Measurements from ENCODE around the gene CEACAM6.

DNA sequence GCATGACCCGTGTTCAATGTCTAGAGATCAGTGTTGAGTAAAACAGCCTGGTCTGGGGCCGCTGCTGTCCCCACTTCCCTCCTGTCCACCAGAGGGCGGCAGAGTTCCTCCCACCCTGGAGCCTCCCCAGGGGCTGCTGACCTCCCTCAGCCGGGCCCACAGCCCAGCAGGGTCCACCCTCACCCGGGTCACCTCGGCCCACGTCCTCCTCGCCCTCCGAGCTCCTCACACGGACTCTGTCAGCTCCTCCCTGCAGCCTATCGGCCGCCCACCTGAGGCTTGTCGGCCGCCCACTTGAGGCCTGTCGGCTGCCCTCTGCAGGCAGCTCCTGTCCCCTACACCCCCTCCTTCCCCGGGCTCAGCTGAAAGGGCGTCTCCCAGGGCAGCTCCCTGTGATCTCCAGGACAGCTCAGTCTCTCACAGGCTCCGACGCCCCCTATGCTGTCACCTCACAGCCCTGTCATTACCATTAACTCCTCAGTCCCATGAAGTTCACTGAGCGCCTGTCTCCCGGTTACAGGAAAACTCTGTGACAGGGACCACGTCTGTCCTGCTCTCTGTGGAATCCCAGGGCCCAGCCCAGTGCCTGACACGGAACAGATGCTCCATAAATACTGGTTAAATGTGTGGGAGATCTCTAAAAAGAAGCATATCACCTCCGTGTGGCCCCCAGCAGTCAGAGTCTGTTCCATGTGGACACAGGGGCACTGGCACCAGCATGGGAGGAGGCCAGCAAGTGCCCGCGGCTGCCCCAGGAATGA is 48.4 kb upstream of the CEACAM6 start:
- TF ChIP-seq KDM1A (CRISPR knock-in tag; IDR thresholded peaks at IDR 0.05) (no peak), BRCA1 (CRISPR knock-in tag; IDR thresholded peaks at IDR 0.05) (no peak), MAF1 (CRISPR knock-in tag; IDR thresholded peaks at IDR 0.05; ENCODE audit: borderline replicate concordance) (no peak), FOXP1 (IDR thresholded peaks at IDR 0.05) (no peak), FOXP1 (CRISPR knock-in tag; IDR thresholded peaks at IDR 0.05) (no peak), TBX2 (CRISPR knock-in tag; IDR thresholded peaks at IDR 0.05; ENCODE audit: borderline replicate concordance) (no peak), ZSCAN29 (CRISPR knock-in tag; conservative IDR thresholded peaks at IDR 0.05) (no peak), IRF2 (CRISPR knock-in tag; IDR thresholded peaks at IDR 0.05) (no peak), NFIC (IDR thresholded peaks at IDR 0.05; ENCODE audit: low read length) (no peak)
- TF ChIP-seq, protein P1, sequence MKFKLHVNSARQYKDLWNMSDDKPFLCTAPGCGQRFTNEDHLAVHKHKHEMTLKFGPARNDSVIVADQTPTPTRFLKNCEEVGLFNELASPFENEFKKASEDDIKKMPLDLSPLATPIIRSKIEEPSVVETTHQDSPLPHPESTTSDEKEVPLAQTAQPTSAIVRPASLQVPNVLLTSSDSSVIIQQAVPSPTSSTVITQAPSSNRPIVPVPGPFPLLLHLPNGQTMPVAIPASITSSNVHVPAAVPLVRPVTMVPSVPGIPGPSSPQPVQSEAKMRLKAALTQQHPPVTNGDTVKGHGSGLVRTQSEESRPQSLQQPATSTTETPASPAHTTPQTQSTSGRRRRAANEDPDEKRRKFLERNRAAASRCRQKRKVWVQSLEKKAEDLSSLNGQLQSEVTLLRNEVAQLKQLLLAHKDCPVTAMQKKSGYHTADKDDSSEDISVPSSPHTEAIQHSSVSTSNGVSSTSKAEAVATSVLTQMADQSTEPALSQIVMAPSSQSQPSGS (CRISPR knock-in tag; IDR thresholded peaks at IDR 0.05) = no peak
- TF ChIP-seq, protein P2, sequence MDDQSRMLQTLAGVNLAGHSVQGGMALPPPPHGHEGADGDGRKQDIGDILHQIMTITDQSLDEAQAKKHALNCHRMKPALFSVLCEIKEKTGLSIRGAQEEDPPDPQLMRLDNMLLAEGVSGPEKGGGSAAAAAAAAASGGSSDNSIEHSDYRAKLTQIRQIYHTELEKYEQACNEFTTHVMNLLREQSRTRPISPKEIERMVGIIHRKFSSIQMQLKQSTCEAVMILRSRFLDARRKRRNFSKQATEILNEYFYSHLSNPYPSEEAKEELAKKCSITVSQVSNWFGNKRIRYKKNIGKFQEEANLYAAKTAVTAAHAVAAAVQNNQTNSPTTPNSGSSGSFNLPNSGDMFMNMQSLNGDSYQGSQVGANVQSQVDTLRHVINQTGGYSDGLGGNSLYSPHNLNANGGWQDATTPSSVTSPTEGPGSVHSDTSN (CRISPR knock-in tag; IDR thresholded peaks at IDR 0.05; ENCODE audit: borderline replicate concordance) = no peak
